Glutamatergic neuron (in vitro differentiated cells): ENCODE data around the gene PHKB. TPM values are rescaled to one million over a fixed set of nuclear protein-coding genes. Genes with fewer than 3 reads are reported as not detected.

Source experiments
- total RNA-seq: library from RNA; stranded (reverse); fragmentation: NEBNext Ultra II Directional; extraction: Animal tissue kit (Norgen Biotek cat#: 25700); gene quantifications from one replicate; pipeline ENCODE4 v1.2.1, GENCODE V29; 2021; ENCODE audit not compliant: unreplicated experiment

Gene PHKB
- total RNA-seq, 1 donor from 2014 or later: 123 TPM

Other genes with a start within 250 kb of the PHKB start
- 68.7 TPM for gene ITFG1, start 268 bp upstream of the PHKB start, total RNA-seq